GM12891 (cell line): ENCODE results near the gene MSI2.

Experiments used
- PAX5 ChIP-seq: IDR thresholded peaks from 2 replicates; pipeline ENCODE4 v1.6.1; 2011; ENCODE audit warnings: low read length, moderate library complexity, mild to moderate bottlenecking; ENCODE audit not compliant: insufficient read depth, severe bottlenecking
- POLR2A ChIP-seq: IDR thresholded peaks from 2 replicates; pipeline ENCODE4 v1.6.1; 2011; ENCODE audit warnings: low read depth, low read length, control low read depth
- POLR2AphosphoS5 ChIP-seq: IDR thresholded peaks from 2 replicates; pipeline ENCODE4 v1.6.1; 2011; ENCODE audit warnings: low read depth, low read length, control low read depth
- POU2F2 ChIP-seq: IDR thresholded peaks from 2 replicates; pipeline ENCODE4 v1.6.1; 2011; ENCODE audit warnings: low read depth, mild to moderate bottlenecking, control low read depth, low read length, moderate library complexity
- TAF1 ChIP-seq: IDR thresholded peaks from 2 replicates; pipeline ENCODE4 v1.6.1; 2011; ENCODE audit warnings: low read depth, low read length, control low read depth

DNA sequence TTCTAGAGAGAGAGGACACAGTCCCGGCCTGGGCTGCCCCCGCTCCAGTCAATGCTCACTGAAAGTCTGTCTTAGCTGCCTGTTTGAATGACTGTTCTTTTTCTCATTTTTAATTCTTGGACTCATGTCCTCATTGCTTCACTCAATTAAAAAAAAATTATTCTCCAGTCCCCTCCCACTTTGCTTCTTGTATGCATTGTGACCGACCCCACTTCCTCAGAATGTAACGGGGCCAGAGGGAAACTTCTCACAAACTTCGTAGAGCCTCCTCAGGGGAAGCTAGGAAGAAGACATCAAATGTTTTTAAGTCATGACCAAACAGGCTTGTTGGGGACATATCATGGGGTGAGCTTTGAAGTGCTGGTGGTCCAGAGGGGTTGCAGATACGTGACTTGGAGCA is 375.5 kb downstream of the MSI2 start:
- no peak for TF ChIP-seq POLR2AphosphoS5
- TF ChIP-seq TAF1: no peak
- TF ChIP-seq POLR2A: no peak
- no peak for TF ChIP-seq PAX5
- TF ChIP-seq POU2F2: no peak
